Measurements from ENCODE around the gene UBTD1.
"Not testable (repeated sequence)": the region's sequence is repeated elsewhere in the genome, so short reads cannot be mapped to it uniquely, and the experiment has no call there.

UBTD1 gene

DNA sequence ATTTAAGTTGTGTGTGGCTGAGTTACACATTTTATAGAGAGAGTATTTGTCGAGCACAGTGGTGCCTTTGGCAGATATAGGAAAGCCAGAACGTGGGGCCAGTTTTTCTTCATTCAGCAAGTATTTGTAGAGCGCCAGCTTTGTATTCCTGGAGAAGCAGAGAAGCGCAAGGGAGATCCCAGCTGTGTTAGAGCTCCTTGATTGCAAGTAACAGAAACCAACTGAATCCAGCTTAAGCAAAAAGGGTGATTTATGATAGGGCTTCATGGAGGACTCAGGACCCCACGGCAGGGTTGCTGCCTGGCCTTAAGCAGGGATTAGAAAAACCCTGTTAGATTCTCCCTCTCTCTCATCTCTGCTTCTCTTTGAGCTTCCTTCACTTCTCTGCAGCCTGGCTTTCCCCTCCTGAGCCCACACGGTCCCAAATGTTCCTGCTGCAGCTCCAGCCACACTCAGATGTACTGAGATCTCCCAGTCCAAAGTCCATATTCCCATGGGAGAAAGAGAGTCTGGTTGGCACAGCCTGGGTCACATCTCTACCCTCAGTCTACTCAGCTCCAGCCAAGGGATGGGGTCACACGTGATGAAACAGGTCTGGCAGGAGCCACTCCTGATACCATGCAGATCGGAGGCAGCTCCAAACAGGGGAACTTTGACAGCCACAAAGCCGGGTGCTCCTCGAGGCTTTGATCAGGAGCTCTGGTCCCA is 16.7 kb downstream of the UBTD1 start:
- no peak for DNase-seq (ENCODE audit: low read depth)

DNA sequence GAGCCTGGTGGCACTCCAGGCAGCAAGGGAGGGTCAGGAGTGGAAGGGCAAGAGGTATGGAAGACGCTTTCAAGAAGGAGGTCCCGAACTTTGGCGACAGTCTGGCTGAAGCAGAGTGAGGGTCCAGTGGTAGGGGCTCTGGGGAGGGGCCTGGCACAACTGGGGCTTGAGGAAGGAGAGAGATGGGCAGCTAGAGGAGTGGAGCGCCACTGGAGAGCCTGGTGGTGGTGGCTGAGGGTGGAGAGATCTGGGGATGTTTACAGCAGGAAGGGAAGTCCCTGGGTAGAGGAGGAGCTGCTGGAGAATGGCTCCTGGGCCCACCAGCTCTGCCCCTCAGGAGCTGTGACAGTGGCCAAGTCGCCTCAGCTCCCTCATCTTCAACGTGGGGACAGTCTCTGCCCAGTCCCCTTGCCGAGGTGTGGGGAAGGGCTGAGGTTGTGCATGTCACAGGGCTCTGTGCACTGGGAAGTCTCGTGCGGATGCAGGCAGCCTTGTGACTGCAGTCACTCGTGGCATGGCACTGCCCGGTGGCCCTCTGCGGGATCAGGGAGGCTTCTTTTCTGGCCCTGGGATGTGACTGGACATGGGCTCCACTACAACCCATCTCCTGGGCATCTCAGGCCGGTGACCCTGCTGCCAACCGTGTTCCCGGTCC is 18.5 kb downstream of the UBTD1 start:
- DNase-seq (ENCODE audit: low read depth): no peak

DNA sequence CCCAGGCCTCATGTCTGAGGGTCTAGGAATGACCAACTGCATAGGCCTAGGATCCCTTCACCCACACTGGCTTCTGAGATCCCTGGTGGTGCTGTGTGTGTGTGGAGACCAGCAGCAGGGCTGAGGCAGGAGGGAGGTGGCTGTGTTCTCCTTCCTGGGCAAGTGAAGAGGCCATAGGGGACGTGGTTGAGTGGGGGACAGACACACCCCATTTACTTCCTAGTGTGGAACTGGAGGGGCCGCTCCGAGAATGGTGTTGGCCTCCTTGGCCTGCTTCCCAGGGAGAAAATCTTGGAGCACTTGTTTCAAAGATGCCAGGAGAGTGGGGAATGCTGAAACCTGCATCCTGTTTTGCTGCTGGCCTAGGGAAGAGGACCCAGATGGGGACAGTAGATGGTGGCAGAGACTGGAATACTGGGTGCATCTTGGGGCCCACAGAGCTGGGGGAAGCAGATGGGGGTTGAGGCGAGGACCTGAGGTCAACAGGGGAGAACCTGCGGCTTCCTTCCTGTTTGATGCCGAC is 19.1 kb downstream of the UBTD1 start:
- DNase-seq (ENCODE audit: low read depth): no peak

- no peak for DNase-seq (ENCODE audit: low read depth)
Measured at GRCh38 chr10:97518301-97519043, 19.7 kb downstream of the UBTD1 start.

DNA sequence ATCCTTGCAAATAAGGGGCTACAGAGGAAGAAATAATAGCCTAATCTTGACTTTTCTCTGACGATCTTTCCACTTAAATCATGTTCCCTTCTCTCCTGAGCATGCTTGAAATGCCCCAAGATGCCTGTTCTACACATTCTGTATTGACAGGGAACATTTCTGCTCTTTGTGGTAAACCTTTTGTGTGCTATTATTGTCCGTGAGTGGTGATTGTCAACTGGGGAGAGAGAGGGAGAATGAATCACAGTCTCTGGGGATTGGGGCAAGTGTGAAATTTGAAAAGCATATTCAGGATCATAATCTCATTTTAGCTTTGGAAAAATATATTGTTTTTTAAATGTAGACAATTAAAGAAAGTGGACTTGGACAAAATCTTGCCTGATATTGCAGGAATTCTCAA is 20.6 kb downstream of the UBTD1 start:
- DNase-seq (ENCODE audit: low read depth): no peak

GRCh38 chr10:97520520-97520919 is 21.8 kb downstream of the UBTD1 start:
- DNase-seq (ENCODE audit: low read depth): no peak

GRCh38 chr10:97520978-97521761 is 22.4 kb downstream of the UBTD1 start:
- DNase-seq (ENCODE audit: low read depth): no peak

DNA sequence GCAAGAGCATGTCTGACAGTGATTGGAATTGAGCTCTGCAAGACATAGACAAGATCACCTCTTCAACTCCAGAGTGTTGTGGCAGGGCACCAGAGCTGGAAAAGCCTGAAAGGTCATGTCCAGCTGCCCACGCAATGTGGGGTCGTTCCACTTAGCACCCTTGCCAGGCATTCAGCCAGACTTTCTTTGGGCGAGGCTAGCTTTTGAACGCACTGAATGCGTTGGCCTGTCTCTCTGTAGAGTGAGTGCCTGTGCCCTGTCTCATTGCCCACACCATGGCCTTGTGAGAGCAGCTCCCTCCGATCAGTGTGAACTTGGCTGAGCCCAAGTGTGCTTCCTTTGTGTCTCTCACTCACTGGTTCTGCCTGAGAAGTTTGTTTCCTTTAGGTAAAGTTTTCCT is 23.3 kb downstream of the UBTD1 start:
- DNase-seq (ENCODE audit: low read depth): no peak

- DNase-seq (ENCODE audit: low read depth): no peak
Measured at GRCh38 chr10:97522937-97523336, 24.2 kb downstream of the UBTD1 start.

- DNase-seq (ENCODE audit: low read depth): no peak
Measured at GRCh38 chr10:97525086-97525485, 26.4 kb downstream of the UBTD1 start.

DNA sequence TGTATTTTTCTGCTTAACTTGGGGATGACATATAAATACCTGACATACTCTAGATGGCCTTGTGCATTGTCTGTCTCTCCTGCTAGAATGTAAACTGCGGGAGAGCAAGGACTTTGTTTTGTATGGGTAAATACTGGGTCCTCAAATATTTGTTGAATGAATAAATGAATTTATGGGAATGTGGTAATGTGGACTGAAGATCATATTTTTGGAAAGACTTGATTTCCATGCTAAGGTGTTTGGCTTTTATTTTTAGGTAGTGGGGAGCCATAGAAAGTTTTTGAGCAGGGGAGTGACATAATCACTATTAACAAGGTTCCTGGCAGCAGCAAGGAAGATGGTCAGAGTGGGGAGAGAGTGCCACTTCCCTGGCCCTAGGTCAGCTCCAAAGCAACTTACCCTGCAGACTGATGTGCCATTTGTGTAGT is 27.0 kb downstream of the UBTD1 start:
- DNase-seq (ENCODE audit: low read depth): no peak

DNA sequence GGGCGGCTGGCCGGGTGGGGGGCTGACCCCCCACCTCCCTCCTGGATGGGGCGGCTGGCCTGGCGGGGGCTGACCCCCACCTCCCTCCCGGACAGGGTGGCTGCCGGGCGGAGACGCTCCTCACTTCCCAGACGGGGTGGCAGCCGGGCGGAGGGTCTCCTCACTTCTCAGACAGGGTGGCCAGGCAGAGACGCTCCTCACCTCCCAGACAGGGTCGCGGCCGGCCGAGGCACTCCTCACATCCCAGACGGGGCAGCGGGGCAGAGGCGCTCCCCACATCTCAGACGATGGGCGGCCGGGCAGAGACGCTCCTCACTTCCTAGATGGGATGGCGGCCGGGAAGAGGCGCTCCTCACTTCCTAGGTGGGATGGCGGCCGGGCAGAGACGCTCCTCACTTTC is 30.2 kb downstream of the UBTD1 start:
- DNase-seq (ENCODE audit: low read depth): not testable (repeated sequence)

DNA sequence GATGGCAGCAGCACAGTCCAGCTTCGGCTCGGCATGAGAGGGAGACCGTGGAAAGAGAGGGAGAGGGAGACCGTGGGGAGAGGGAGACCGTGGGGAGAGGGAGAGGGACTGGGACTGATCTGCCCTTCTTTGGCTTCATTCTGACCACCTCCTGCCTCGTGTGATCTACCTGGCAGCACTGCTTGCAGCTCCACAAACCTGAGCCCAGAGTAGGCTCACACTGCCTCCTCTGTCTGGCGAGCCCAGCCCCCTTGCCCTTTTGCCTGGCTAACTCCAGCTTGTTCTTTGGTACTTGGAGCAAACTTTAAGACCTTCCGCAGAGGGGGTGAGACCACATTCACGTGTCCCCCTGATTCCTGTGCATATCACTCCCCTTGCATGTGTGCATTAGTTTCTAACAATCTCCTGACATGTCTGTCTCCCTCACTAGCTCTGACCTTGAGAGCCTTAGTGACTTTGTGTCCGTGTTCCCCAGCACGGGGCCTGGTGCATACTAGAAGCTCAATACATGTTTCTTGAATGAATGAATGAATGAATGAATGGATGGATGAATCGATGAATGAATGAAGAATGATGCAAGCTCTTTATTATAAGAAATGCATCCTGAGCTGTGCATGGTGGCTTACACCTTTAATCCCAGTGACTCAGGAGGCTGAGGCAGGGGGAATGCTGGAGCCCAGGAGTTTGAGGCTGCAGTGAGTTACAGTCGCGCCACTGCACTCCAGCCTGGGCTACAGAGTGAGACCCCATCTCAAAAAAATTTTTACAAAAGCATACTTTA is 31.2 kb downstream of the UBTD1 start:
- DNase-seq (ENCODE audit: low read depth): no peak

DNA sequence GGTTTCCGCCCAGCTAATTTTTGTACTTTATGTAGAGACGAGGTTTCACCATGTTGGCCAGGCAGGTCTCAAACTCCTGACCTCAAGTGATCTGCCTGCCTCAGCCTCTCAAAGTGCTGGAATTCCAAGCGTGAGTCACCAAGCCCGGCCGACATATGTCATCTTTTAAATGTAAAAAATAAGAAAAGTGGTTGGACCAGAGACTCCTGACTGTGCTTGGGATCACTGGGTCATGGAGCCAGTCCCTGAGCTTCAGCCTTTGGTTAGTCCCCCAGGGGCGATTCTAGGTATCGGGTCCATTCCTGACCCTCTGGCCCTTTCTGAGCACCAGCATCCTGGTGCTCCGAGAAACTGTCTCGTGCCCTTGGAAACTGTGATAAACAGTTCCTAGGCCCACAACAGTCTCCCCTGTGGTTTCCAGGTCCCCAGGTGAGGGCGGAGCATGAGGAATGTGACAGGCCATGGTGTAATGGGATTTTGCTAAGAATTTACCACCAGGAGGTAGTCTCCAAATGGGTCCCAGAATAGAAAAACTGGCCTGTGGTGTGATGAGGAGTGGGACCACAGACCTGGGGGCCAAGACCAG is 32.8 kb downstream of the UBTD1 start:
- DNase-seq (ENCODE audit: low read depth): no peak

DNA sequence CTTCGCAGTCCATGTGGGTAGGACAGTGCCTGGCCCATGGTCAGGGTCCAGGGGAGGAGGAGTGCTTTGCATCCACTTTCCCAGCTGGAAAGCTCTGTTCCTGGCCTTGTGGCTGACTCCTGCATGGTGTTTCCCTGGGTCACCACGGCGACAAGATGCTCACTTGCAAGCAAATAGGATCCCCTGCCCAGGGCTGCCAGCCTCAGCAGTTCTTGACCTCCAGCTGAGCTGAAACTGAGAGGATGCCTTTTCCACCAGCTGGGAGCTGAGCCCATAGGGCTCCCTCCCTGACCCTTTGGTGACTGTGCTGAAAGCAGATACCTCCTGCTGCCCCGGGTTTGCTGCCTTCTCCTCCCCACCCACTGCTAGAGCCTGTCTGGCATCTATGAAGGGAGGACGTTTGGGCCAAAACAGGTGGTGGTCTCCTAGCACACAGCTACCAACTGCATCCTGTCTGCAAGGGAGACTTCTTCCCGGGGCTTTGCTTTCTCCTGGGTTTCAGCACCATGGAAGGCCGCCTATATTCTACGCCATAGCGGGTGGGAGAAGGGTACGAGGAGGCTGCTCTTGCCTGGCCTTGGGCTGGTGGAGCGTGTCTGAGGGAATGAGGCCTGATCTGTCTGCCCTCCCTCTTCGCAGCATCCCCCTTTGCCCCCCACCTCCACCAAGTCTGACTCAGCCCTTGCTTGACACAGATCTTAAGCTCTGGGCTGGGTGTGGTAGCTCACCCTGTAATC is 34.4 kb downstream of the UBTD1 start:
- DNase-seq (ENCODE audit: low read depth): no peak

GRCh38 chr10:97533888-97534287 is 35.2 kb downstream of the UBTD1 start:
- DNase-seq (ENCODE audit: low read depth): no peak

DNA sequence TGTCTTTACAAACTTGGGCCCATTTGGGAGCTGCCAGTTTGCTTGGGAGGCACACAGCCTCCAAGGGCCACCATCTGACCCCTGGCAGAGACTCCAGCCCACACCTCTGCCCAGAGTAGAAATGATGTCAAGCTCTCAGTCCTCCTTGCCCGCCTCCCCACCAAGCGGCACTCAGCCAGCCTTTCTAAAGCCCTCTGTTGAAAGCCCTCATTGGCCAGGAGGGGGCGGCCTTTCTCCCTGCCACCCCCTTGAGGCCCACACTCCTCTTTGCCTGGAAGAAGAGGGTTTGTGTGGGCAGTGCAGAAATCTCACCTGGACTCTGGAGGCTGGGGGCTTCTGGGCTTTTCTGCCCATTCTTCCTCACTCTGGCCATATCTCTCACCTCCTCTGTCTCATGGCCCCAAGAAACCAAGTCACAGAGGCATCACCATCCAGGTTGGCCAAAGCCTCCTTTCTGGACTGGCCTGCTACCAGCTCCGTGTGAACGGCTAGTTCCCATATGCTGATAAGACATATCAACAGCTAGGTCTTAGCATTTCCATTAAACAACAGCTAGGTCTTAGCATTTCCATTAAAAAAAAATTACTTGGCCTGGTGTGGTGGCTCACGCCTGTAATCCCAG is 36.1 kb downstream of the UBTD1 start:
- DNase-seq (ENCODE audit: low read depth): no peak

GRCh38 chr10:97537186-97537869 is 38.6 kb downstream of the UBTD1 start:
- DNase-seq (ENCODE audit: low read depth): no peak

- DNase-seq (ENCODE audit: low read depth): no peak
Measured at GRCh38 chr10:97538411-97538810, 39.7 kb downstream of the UBTD1 start.
